ENCODE measurements around the gene IFI6.

DNA sequence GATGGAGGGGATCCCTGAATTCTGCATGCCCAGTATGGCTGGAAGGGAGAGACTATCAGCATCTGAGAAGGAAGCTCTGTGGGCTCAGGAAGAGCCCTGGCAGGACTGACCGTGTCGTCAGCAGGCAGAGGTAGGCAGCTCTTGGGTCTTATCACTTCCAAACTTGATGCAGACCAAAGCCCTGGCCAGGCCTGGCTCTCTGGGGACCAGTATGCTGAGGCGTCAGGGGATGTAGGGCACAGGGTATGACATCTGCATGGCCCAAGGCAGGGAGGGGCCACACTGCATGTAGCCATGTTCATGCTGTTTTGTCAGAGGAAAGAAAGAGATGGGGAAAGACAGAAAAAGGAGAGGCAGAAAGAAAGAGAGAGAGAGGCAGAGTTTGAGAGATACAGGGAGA is 43.3 kb downstream of the IFI6 start:
- TF ChIP-seq, protein P1, sequence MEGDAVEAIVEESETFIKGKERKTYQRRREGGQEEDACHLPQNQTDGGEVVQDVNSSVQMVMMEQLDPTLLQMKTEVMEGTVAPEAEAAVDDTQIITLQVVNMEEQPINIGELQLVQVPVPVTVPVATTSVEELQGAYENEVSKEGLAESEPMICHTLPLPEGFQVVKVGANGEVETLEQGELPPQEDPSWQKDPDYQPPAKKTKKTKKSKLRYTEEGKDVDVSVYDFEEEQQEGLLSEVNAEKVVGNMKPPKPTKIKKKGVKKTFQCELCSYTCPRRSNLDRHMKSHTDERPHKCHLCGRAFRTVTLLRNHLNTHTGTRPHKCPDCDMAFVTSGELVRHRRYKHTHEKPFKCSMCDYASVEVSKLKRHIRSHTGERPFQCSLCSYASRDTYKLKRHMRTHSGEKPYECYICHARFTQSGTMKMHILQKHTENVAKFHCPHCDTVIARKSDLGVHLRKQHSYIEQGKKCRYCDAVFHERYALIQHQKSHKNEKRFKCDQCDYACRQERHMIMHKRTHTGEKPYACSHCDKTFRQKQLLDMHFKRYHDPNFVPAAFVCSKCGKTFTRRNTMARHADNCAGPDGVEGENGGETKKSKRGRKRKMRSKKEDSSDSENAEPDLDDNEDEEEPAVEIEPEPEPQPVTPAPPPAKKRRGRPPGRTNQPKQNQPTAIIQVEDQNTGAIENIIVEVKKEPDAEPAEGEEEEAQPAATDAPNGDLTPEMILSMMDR (IDR thresholded peaks at IDR 0.05): no peak
- TF ChIP-seq POLR2A (IDR thresholded peaks at IDR 0.05): no peak
